Trophoblast cell (in vitro differentiated cells and primary cell): Measurements from ENCODE around the gene MIOX.

ENCODE experiments used
- DNase-seq, 2 donors: peaks; one replicate each; pipeline ENCODE4 v3.0.0-alpha.2; 2016
- H2AFZ ChIP-seq: 2 replicates; pipeline ENCODE4 v1.6.1; 2013; ENCODE audit warnings: low read length, moderate library complexity, mild to moderate bottlenecking; ENCODE audit not compliant: insufficient read depth, poor library complexity
- H2AK5ac ChIP-seq: 2 replicates; pipeline ENCODE4 v1.6.1; 2013; ENCODE audit warnings: mild to moderate bottlenecking, low read length
- H2BK120ac ChIP-seq: 2 replicates; pipeline ENCODE4 v1.6.1; 2013; ENCODE audit warnings: low read length, mild to moderate bottlenecking, moderate library complexity; ENCODE audit not compliant: insufficient read depth, poor library complexity
- H2BK12ac ChIP-seq: 2 replicates; pipeline ENCODE4 v1.6.1; 2013; ENCODE audit warnings: mild to moderate bottlenecking, low read length, moderate library complexity
- H2BK5ac ChIP-seq: 2 replicates; pipeline ENCODE4 v1.6.1; 2013; ENCODE audit warnings: low read length, low read depth, moderate library complexity, mild to moderate bottlenecking; ENCODE audit not compliant: poor library complexity
- H3K14ac ChIP-seq: 2 replicates; pipeline ENCODE4 v1.6.1; 2013; ENCODE audit warnings: mild to moderate bottlenecking, low read length
- H3K18ac ChIP-seq: 2 replicates; pipeline ENCODE4 v1.6.1; 2013; ENCODE audit warnings: mild to moderate bottlenecking, low read length
- H3K23ac ChIP-seq: 2 replicates; pipeline ENCODE4 v1.6.1; 2013; ENCODE audit warnings: low read length
- H3K27ac ChIP-seq: 2 replicates; pipeline ENCODE4 v1.5.1; 2013; ENCODE audit warnings: low read depth, mild to moderate bottlenecking, inconsistent platforms, low read length, moderate library complexity
- H3K27me3 ChIP-seq: 2 replicates; pipeline ENCODE4 v1.6.1; 2013; ENCODE audit warnings: inconsistent platforms, mild to moderate bottlenecking, low read length, moderate library complexity; ENCODE audit not compliant: insufficient read depth
- H3K36me3 ChIP-seq, 2 experiments: 1 replicate in 1 of 2; 2 replicates in 1 of 2; pipeline ENCODE4 v1.6.1; 2013; ENCODE audit warnings: low read length in 2 of 2, mild to moderate bottlenecking in 2 of 2, moderate library complexity in 1 of 2; ENCODE audit not compliant: insufficient read depth in 2 of 2, control insufficient read depth in 1 of 2
- H3K4ac ChIP-seq: 2 replicates; pipeline ENCODE4 v1.6.1; 2013; ENCODE audit warnings: low read depth, mild to moderate bottlenecking, low read length, moderate library complexity
- H3K4me1 ChIP-seq, 2 experiments: 1 replicate in 1 of 2; 2 replicates in 1 of 2; pipeline ENCODE4 v1.6.1; 2013; ENCODE audit warnings: low read length in 2 of 2, mild to moderate bottlenecking in 2 of 2, moderate library complexity in 1 of 2; ENCODE audit not compliant: insufficient read depth in 2 of 2, control insufficient read depth in 1 of 2
- H3K4me2 ChIP-seq: 2 replicates; pipeline ENCODE4 v1.6.1; 2013; ENCODE audit warnings: inconsistent platforms, mild to moderate bottlenecking, low read length, moderate library complexity
- H3K4me3 ChIP-seq: 2 replicates; pipeline ENCODE4 v1.5.1; 2013; ENCODE audit warnings: mild to moderate bottlenecking, low read depth, low read length, inconsistent platforms
- H3K79me1 ChIP-seq: one replicate; pipeline ENCODE4 v1.6.1; 2013; ENCODE audit warnings: low read length
- H3K79me2 ChIP-seq: 2 replicates; pipeline ENCODE4 v1.6.1; 2013; ENCODE audit warnings: low read length, mild to moderate bottlenecking; ENCODE audit not compliant: control insufficient read depth, insufficient read depth, poor library complexity
- H3K9ac ChIP-seq: 2 replicates; pipeline ENCODE4 v1.6.1; 2013; ENCODE audit warnings: mild to moderate bottlenecking, low read length
- H3K9me3 ChIP-seq: 2 replicates; pipeline ENCODE4 v1.6.1; 2013; ENCODE audit warnings: low read depth, mild to moderate bottlenecking, control low read depth, inconsistent platforms, low read length; ENCODE audit not compliant: insufficient read depth
- H4K12ac ChIP-seq: 2 replicates; pipeline ENCODE4 v1.6.1; 2013; ENCODE audit warnings: low read depth, mild to moderate bottlenecking, low read length, moderate library complexity
- H4K8ac ChIP-seq: 2 replicates; pipeline ENCODE4 v1.6.1; 2013; ENCODE audit warnings: low read depth, mild to moderate bottlenecking, low read length, moderate library complexity
- H4K91ac ChIP-seq: one replicate; pipeline ENCODE4 v1.6.1; 2013; ENCODE audit warnings: low read depth, mild to moderate bottlenecking, low read length, moderate library complexity
- WGBS: extraction: QIAGEN DNeasy Blood & Tissue Kit; methylation state at CpG from one replicate; pipeline ENCODE4 v1.1.7; 2013; ENCODE audit warnings: missing lambda C conversion rate; ENCODE audit not compliant: insufficient read length, insufficient coverage; ENCODE audit errors: extremely low coverage; 5-methylcytosine and 5-hydroxymethylcytosine counted together

MIOX gene

DNA sequence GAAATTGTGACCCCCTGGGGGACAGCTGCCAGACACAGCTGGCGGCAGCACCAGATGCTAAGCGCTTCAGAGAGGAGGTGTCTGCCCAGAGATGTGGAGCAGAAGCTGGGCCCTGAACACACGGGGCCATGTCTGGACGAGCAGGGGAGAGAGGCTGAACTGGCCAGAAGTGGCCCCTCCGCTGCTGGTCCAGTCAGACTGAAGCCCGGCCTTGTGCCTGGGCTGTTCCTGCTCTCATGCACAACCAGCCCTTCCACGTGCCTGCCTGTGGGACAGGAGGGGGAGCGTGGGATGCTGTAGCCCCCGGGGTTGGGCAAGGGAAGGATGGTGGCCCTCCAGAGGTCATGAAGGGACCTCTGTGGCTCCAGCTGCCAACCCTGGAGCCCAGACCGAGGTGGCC is 3.6 kb upstream of the MIOX start:
- no peak overlapping the region for H3K14ac ChIP-seq
- no peak overlapping the region for H3K9ac ChIP-seq
- no peak overlapping the region for H2BK120ac ChIP-seq
- no peak overlapping the region for H2AFZ ChIP-seq
- H3K79me1 ChIP-seq = peaks cover 7% of the 10 kb centered on the region
- H3K27ac ChIP-seq = no peak overlapping the region
- peaks cover 2% of the 10 kb centered on the region for H3K79me2 ChIP-seq
- no peak overlapping the region for H4K8ac ChIP-seq
- no peak overlapping the region for H3K23ac ChIP-seq
- no peak overlapping the region for H2BK5ac ChIP-seq
- H4K12ac ChIP-seq = no peak overlapping the region
- no peak overlapping the region for H2AK5ac ChIP-seq
- no peak overlapping the region for H2BK12ac ChIP-seq
- DNase-seq = no peak
- no CpG with 5 or more reads among the region's 10 CpGs for WGBS
- H3K9me3 ChIP-seq = peaks cover 7% of the 10 kb centered on the region
- no peak overlapping the region for H3K4me2 ChIP-seq
- H4K91ac ChIP-seq = no peak overlapping the region
- H3K4me1 ChIP-seq = peaks cover 4% of the 10 kb centered on the region in 2 experiments
- H3K18ac ChIP-seq = no peak overlapping the region
- H3K27me3 ChIP-seq = peaks cover 17% of the 10 kb centered on the region
- H3K4ac ChIP-seq = no peak overlapping the region
- H3K4me3 ChIP-seq = no peak overlapping the region
- no peaks in the 10 kb centered on the region for H3K36me3 ChIP-seq

GRCh38 chr22:50483556-50483955 is 3.1 kb upstream of the MIOX start:
- DNase-seq = no peak
- Histone ChIP-seq H4K12ac (no peak overlapping the region), H3K9ac (no peak overlapping the region), H2BK5ac (no peak overlapping the region), H4K91ac (no peak overlapping the region), H3K79me2 (peaks cover 2% of the 10 kb centered on the region), H2BK12ac (no peak overlapping the region), H3K27ac (no peak overlapping the region), H3K79me1 (peaks cover 7% of the 10 kb centered on the region), H4K8ac (no peak overlapping the region), H3K18ac (no peak overlapping the region), H2BK120ac (no peak overlapping the region), H2AK5ac (no peak overlapping the region), H3K14ac (no peak overlapping the region), H3K4me3 (no peak overlapping the region), H3K27me3 (peaks cover 17% of the 10 kb centered on the region), H3K36me3 (no peaks in the 10 kb centered on the region), H3K4ac (no peak overlapping the region), H3K4me2 (no peak overlapping the region), H3K9me3 (peaks cover 7% of the 10 kb centered on the region), H3K23ac (no peak overlapping the region), H3K4me1 (peaks cover 4% of the 10 kb centered on the region in 2 experiments), H2AFZ (no peak overlapping the region)
- WGBS = no CpG with 5 or more reads among the region's 8 CpGs

DNA sequence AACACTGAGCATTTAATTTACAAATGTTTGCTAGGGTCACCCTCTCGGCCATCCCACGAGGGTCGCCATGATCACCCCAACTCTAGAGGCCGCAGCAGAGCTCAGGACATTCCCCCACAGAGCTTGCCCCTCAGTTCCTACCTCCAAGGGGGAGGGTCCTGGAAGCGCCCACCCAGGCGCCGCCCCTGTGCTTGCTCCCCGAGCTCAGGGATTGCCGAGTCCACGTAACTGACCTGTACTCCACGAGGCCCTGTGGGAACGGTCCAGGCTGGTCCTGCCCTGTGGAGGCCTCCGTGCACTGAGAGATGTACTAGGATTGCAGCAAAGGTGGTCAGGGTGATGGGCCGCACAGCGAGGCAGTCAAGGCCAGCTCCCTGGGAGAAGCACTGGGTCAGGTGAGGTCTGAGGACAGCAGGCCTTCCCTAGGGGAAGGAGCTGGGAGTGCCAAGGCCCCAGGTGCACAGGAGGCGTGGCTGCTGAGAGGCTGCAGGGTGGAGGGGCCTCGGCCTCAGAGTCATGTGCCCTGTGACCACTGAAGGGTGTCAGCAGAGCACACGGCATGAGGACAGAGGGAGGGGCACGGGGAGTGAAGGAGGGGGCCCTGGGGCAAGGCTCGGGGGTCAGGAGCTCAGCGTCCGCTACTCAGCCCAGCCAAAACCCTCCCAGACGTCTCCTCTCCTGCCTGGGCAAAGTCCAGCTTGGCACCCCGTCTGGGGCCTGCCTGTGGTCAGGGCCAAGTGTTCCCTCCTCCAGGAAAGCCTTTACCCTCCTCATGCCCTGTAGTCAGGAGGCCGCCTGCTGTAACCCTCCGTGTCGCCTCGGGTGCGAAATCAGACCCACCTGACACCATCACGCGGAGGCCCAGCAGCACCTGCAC is 2.4 kb upstream of the MIOX start:
- peaks cover 7% of the 10 kb centered on the region for H3K79me1 ChIP-seq
- no peak overlapping the region for H2BK12ac ChIP-seq
- DNase-seq = no peak
- no peak overlapping the region for H3K27ac ChIP-seq
- no peak overlapping the region for H3K9ac ChIP-seq
- H3K79me2 ChIP-seq = peaks cover 2% of the 10 kb centered on the region
- H3K4me1 ChIP-seq = peaks cover 4% of the 10 kb centered on the region in 2 experiments
- no peak overlapping the region for H3K4me3 ChIP-seq
- H3K4ac ChIP-seq = no peak overlapping the region
- H4K91ac ChIP-seq = no peak overlapping the region
- no peak overlapping the region for H2BK120ac ChIP-seq
- H4K8ac ChIP-seq = no peak overlapping the region
- no peak overlapping the region for H3K14ac ChIP-seq
- no peaks in the 10 kb centered on the region for H3K36me3 ChIP-seq
- no peak overlapping the region for H3K18ac ChIP-seq
- H3K23ac ChIP-seq = no peak overlapping the region
- H3K4me2 ChIP-seq = no peak overlapping the region
- no peak overlapping the region for H2AFZ ChIP-seq
- no peak overlapping the region for H4K12ac ChIP-seq
- H2AK5ac ChIP-seq = no peak overlapping the region
- peaks cover 7% of the 10 kb centered on the region for H3K9me3 ChIP-seq
- WGBS = no CpG with 5 or more reads among the region's 31 CpGs
- H3K27me3 ChIP-seq = peaks cover 17% of the 10 kb centered on the region
- H2BK5ac ChIP-seq = no peak overlapping the region

DNA sequence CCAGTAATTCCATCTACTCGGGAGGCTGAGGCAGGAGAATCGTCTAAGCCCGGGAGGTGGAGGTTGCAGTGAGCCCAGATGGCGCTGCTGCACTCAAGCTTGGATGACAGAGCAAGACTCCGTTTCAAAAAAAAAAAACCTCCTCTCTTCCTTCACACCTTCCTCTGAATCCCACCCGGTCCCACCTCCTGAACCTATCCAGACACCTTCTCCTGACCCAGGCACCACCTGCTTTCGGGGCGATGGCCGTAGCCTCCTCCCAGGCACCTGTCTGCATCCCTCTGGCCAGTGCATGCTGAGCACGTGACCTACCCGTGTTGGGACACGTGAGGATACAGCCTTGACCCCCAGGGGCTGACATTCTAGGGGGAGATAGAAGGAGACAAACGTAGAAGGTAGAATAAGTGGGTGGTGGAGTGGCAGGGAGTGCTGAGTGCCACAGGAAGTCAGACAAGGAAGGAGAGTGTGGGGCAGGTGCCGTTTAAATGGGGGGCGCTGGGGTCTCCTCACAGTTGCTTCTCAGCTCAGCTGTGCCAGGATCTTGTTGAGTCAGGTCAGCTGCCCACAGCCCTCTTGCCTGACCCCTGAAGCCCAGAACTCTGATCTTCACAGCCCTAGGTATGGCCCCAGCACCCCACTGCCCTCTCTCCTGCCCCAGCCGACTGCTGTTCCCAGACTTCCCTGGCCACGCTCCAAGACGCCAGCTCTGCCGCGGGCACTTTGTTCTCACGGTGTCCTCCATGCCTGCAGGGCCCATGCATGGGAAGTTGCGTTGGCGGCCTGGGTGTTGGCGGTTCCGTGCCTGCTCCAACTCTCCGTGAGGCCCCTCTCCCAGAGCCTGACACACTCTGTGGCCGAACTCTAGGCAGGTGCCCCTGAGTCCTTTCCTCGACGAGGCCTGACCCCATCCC is 1.2 kb upstream of the MIOX start:
- H3K79me2 ChIP-seq = peaks cover 2% of the 10 kb centered on the region
- no peak overlapping the region for H4K12ac ChIP-seq
- H2BK120ac ChIP-seq = no peak overlapping the region
- H3K4me1 ChIP-seq = peaks cover 4% of the 10 kb centered on the region in 2 experiments
- no CpG with 5 or more reads among the region's 29 CpGs for whole genome bisulfite sequencing
- H3K27ac ChIP-seq = no peak overlapping the region
- peaks cover 11% of the 10 kb centered on the region for H3K27me3 ChIP-seq
- H3K4ac ChIP-seq = no peak overlapping the region
- H4K8ac ChIP-seq = no peak overlapping the region
- H2BK12ac ChIP-seq = no peak overlapping the region
- peaks cover 7% of the 10 kb centered on the region for H3K79me1 ChIP-seq
- no peak overlapping the region for H3K9ac ChIP-seq
- no peak overlapping the region for H4K91ac ChIP-seq
- no peak overlapping the region for H3K23ac ChIP-seq
- no peak overlapping the region for H3K4me3 ChIP-seq
- no peak overlapping the region for H2AK5ac ChIP-seq
- no peak overlapping the region for H2AFZ ChIP-seq
- peaks cover 2% of the 10 kb centered on the region for H3K9me3 ChIP-seq
- no peaks in the 10 kb centered on the region for H3K36me3 ChIP-seq
- H3K4me2 ChIP-seq = no peak overlapping the region
- no peak overlapping the region for H2BK5ac ChIP-seq
- peak; percentile 90 to 91 for DNase-seq
- H3K14ac ChIP-seq = no peak overlapping the region
- no peak overlapping the region for H3K18ac ChIP-seq
